Liver (tissue), 9 donors: ENCODE data around the gene MDM4. TPM values are rescaled to one million over a fixed set of nuclear protein-coding genes. Genes with fewer than 3 reads are reported as not detected.

Experiments used
- DNase-seq: peaks from one replicate; pipeline ENCODE4 v3.0.0-alpha.2; 2017; ENCODE audit warnings: low spot score
- H3K27ac ChIP-seq, 2 donors: one replicate each; pipeline ENCODE4 v1.7.0; 2013; ENCODE audit warnings: inconsistent platforms in 2 of 2, low read length in 2 of 2, control low read depth in 1 of 2, low read depth in 1 of 2, mild to moderate bottlenecking in 1 of 2
- H3K27me3 ChIP-seq, 4 donors: one replicate each; pipeline versions ENCODE4 v1.6.1 to v1.7.0; 2013; ENCODE audit warnings: low read length in 3 of 4, inconsistent platforms in 1 of 4, mild to moderate bottlenecking in 1 of 4, moderate library complexity in 1 of 4; ENCODE audit not compliant: control insufficient read depth in 4 of 4, insufficient read depth in 4 of 4
- H3K36me3 ChIP-seq, 4 donors: one replicate each; pipeline versions ENCODE4 v1.6.1 to v1.7.0; 2013; ENCODE audit warnings: low read length in 3 of 4, mild to moderate bottlenecking in 3 of 4, low read depth in 1 of 4, moderate library complexity in 1 of 4; ENCODE audit not compliant: control insufficient read depth in 4 of 4, insufficient read depth in 3 of 4
- H3K4me1 ChIP-seq, 4 donors: one replicate each; pipeline versions ENCODE4 v1.6.1 to v1.7.0; 2013; ENCODE audit warnings: low read length in 3 of 4, mild to moderate bottlenecking in 3 of 4, moderate library complexity in 1 of 4; ENCODE audit not compliant: control insufficient read depth in 4 of 4, insufficient read depth in 4 of 4
- H3K4me3 ChIP-seq, 3 donors: one replicate each; pipeline versions ENCODE4 v1.6.1 to v1.7.0; 2013; ENCODE audit warnings: low read length in 3 of 3, control low read depth in 1 of 3, low read depth in 1 of 3, mild to moderate bottlenecking in 1 of 3
- H3K9ac ChIP-seq, 2 donors: one replicate each; pipeline ENCODE4 v1.7.0; 2013; ENCODE audit warnings: low read length in 2 of 2, mild to moderate bottlenecking in 2 of 2, moderate library complexity in 2 of 2, control low read depth in 1 of 2, low read depth in 1 of 2
- H3K9me3 ChIP-seq, 4 donors: one replicate each; pipeline versions ENCODE4 v1.6.1 to v1.7.0; 2013; ENCODE audit warnings: low read length in 3 of 4; ENCODE audit not compliant: control insufficient read depth in 4 of 4
- EGR1 ChIP-seq, 2 donors: IDR thresholded peaks; 2 replicates each; pipeline ENCODE4 v1.6.1; 2016 to 2018; ENCODE audit warnings: antibody characterized with exemption in 2 of 2, low read depth in 2 of 2
- FOXA1 ChIP-seq: IDR thresholded peaks from 2 replicates; pipeline ENCODE4 v1.6.1; 2016; ENCODE audit warnings: antibody characterized with exemption
- FOXA2 ChIP-seq: IDR thresholded peaks from 2 replicates; pipeline ENCODE4 v1.6.1; 2016; ENCODE audit warnings: antibody characterized with exemption
- GABPA ChIP-seq, 2 donors: IDR thresholded peaks in 1 of 2; conservative IDR thresholded peaks in 1 of 2; 2 replicates each; pipeline ENCODE4 v1.6.1; 2016; ENCODE audit warnings: antibody characterized with exemption in 2 of 2, mild to moderate bottlenecking in 1 of 2, moderate library complexity in 1 of 2
- HNF4A ChIP-seq, 2 donors: conservative IDR thresholded peaks; 2 replicates each; pipeline ENCODE4 v1.6.1; 2016; ENCODE audit warnings: antibody characterized with exemption in 2 of 2, mild to moderate bottlenecking in 2 of 2
- HNF4G ChIP-seq: IDR thresholded peaks from 2 replicates; pipeline ENCODE4 v1.6.1; 2016; ENCODE audit warnings: antibody characterized with exemption
- JUND ChIP-seq, 2 donors: IDR thresholded peaks; 2 replicates each; pipeline ENCODE4 v1.6.1; 2016; ENCODE audit warnings: antibody characterized with exemption in 2 of 2
- NR2F2 ChIP-seq: IDR thresholded peaks from 2 replicates; pipeline ENCODE4 v1.6.1; 2016; ENCODE audit warnings: antibody characterized with exemption
- RAD21 ChIP-seq, 2 donors: IDR thresholded peaks; 2 replicates each; pipeline ENCODE4 v1.6.1; 2016; ENCODE audit warnings: antibody characterized with exemption in 2 of 2, mild to moderate bottlenecking in 2 of 2
- RXRA ChIP-seq, 2 donors: IDR thresholded peaks; 2 replicates each; pipeline ENCODE4 v1.6.1; 2017 to 2018; ENCODE audit warnings: antibody characterized with exemption in 2 of 2, mild to moderate bottlenecking in 1 of 2
- SP1 ChIP-seq: IDR thresholded peaks from 2 replicates; pipeline ENCODE4 v1.6.1; 2018; ENCODE audit warnings: antibody characterized with exemption, mild to moderate bottlenecking
- TAF1 ChIP-seq: conservative IDR thresholded peaks from 2 replicates; pipeline ENCODE4 v1.6.1; 2016; ENCODE audit warnings: antibody characterized with exemption, mild to moderate bottlenecking
- YY1 ChIP-seq: IDR thresholded peaks from 2 replicates; pipeline ENCODE4 v1.6.1; 2016; ENCODE audit warnings: antibody characterized with exemption, mild to moderate bottlenecking
- WGBS: extraction: QIAGEN DNeasy Blood & Tissue Kit; methylation state at CpG from one replicate; pipeline ENCODE4 v1.1.7; 2013; 5-methylcytosine and 5-hydroxymethylcytosine counted together
- polyA plus RNA-seq, 2 donors: library from polyadenylated mRNA; stranded (reverse) in 1 of 2; unstranded in 1 of 2; fragments of 200-250 nt in 1 of 2; fragments of >200 nt in 1 of 2; fragmentation: Nextera tagmentation in 1 of 2; extraction: Ambion mirVana in 1 of 2; gene quantifications; one replicate each; pipeline versions ENCODE4 v1.2.1 to v1.2.3, GENCODE V29; 2013 to 2015
- total RNA-seq, 2 donors: library from RNA; depleted of rRNA; stranded (reverse); fragments of >200 nt; gene quantifications; one replicate each; pipeline ENCODE4 v1.2.3, GENCODE V29; 2014
- TF ChIP-seq, protein P1 (sequence below): IDR thresholded peaks from 2 replicates; pipeline ENCODE4 v1.6.1; 2016; ENCODE audit warnings: antibody characterized with exemption
- TF ChIP-seq, protein P2 (sequence below): IDR thresholded peaks from 2 replicates; pipeline ENCODE4 v1.6.1; 2016; ENCODE audit warnings: antibody characterized with exemption
- TF ChIP-seq, protein P3 (sequence below): IDR thresholded peaks from 2 replicates; pipeline ENCODE4 v1.6.1; 2016; ENCODE audit warnings: antibody characterized with exemption, mild to moderate bottlenecking
- TF ChIP-seq, protein P4 (sequence below): fragments of 150-350 bp; IDR thresholded peaks from 2 replicates; pipeline ENCODE4 v1.5.1; 2017; ENCODE audit warnings: improper control_type of control experiment, low read depth, low read length; ENCODE audit not compliant: missing input control
- TF ChIP-seq, protein P5 (sequence below): IDR thresholded peaks from 2 replicates; pipeline ENCODE4 v1.6.1; 2016; ENCODE audit warnings: antibody characterized with exemption
- donor health status: healthy.
- donor health status: healthy.
- donor health status: healthy.
- donor health status: healthy.
- donor health status: healthy.

Gene MDM4
- total and polyA plus RNA-seq, 4 donors, result 1.4 to 56.5 (median 21.6) TPM

DNA sequence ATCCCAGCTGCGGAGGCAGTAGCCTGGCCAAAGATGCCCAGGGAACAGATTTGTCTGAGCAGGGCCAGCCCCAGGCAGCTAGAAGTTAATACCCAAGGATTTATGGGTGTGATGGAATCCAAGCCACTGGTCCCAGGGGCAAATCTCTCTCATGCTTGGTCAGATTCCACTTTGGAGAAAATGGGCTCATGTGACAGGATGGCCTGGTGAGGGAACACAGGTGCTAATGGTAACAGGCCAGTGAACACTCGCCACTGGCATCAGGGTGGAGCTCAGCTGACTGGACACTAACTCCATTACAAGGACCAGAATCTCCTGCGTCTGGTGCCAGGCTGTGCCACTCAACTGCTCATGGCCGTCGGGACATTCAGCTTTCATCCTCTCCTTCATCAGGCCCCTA is 12.0 kb downstream of the MDM4 start (continued):
- no peak for TF ChIP-seq GABPA (IDR thresholded peaks at IDR 0.05 in 1 of 2, conservative IDR thresholded peaks at IDR 0.05 in 1 of 2)
- TF ChIP-seq, protein P1, sequence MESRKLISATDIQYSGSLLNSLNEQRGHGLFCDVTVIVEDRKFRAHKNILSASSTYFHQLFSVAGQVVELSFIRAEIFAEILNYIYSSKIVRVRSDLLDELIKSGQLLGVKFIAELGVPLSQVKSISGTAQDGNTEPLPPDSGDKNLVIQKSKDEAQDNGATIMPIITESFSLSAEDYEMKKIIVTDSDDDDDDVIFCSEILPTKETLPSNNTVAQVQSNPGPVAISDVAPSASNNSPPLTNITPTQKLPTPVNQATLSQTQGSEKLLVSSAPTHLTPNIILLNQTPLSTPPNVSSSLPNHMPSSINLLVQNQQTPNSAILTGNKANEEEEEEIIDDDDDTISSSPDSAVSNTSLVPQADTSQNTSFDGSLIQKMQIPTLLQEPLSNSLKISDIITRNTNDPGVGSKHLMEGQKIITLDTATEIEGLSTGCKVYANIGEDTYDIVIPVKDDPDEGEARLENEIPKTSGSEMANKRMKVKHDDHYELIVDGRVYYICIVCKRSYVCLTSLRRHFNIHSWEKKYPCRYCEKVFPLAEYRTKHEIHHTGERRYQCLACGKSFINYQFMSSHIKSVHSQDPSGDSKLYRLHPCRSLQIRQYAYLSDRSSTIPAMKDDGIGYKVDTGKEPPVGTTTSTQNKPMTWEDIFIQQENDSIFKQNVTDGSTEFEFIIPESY, result no peak
- no peak for TF ChIP-seq JUND (IDR thresholded peaks at IDR 0.05)

DNA sequence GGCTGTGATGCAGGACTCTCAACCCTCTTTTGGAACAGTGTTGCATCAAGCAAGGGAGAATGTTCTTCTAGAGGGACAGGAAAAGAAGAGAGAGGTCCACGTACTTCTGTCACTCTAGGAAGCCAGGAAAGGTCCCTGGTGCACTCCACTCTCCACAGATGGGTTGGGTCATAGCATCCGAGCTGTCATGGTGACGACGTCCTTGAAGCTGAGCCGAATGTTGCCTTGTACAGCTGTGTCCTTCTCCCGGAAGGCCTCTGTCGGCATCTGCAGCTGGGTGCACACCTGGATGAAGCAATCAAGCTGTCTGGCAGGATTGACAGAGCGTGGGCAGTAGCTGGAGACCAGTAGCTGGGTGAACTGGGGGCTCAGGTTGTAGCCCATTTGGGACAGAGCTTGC is 12.5 kb downstream of the MDM4 start:
- peaks cover 19 to 71% (median 55%) of the 10 kb centered on the region in 4 donors for H3K36me3 ChIP-seq
- H3K4me3 ChIP-seq, result no peak overlapping the region

More for the DNA sequence above, 12.5 kb downstream of the MDM4 start:
- TF ChIP-seq HNF4G (no peak), HNF4A (conservative IDR thresholded peaks at IDR 0.05) (no peak), NR2F2 (no peak), TAF1 (no peak), FOXA2 (no peak), GABPA (IDR thresholded peaks at IDR 0.05 in 1 of 2, conservative IDR thresholded peaks at IDR 0.05 in 1 of 2) (no peak), YY1 (no peak), EGR1 (IDR thresholded peaks at IDR 0.05; ENCODE audit: low read depth in 2 of 2) (no peak), SP1 (no peak), JUND (IDR thresholded peaks at IDR 0.05) (no peak), RAD21 (IDR thresholded peaks at IDR 0.05) (no peak), FOXA1 (no peak), RXRA (IDR thresholded peaks at IDR 0.05) (no peak)
- TF ChIP-seq, protein P1, result no peak
- TF ChIP-seq, protein P2, sequence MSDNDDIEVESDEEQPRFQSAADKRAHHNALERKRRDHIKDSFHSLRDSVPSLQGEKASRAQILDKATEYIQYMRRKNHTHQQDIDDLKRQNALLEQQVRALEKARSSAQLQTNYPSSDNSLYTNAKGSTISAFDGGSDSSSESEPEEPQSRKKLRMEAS, result no peak
- TF ChIP-seq, protein P3, sequence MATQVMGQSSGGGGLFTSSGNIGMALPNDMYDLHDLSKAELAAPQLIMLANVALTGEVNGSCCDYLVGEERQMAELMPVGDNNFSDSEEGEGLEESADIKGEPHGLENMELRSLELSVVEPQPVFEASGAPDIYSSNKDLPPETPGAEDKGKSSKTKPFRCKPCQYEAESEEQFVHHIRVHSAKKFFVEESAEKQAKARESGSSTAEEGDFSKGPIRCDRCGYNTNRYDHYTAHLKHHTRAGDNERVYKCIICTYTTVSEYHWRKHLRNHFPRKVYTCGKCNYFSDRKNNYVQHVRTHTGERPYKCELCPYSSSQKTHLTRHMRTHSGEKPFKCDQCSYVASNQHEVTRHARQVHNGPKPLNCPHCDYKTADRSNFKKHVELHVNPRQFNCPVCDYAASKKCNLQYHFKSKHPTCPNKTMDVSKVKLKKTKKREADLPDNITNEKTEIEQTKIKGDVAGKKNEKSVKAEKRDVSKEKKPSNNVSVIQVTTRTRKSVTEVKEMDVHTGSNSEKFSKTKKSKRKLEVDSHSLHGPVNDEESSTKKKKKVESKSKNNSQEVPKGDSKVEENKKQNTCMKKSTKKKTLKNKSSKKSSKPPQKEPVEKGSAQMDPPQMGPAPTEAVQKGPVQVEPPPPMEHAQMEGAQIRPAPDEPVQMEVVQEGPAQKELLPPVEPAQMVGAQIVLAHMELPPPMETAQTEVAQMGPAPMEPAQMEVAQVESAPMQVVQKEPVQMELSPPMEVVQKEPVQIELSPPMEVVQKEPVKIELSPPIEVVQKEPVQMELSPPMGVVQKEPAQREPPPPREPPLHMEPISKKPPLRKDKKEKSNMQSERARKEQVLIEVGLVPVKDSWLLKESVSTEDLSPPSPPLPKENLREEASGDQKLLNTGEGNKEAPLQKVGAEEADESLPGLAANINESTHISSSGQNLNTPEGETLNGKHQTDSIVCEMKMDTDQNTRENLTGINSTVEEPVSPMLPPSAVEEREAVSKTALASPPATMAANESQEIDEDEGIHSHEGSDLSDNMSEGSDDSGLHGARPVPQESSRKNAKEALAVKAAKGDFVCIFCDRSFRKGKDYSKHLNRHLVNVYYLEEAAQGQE, result no peak
- TF ChIP-seq, protein P4, sequence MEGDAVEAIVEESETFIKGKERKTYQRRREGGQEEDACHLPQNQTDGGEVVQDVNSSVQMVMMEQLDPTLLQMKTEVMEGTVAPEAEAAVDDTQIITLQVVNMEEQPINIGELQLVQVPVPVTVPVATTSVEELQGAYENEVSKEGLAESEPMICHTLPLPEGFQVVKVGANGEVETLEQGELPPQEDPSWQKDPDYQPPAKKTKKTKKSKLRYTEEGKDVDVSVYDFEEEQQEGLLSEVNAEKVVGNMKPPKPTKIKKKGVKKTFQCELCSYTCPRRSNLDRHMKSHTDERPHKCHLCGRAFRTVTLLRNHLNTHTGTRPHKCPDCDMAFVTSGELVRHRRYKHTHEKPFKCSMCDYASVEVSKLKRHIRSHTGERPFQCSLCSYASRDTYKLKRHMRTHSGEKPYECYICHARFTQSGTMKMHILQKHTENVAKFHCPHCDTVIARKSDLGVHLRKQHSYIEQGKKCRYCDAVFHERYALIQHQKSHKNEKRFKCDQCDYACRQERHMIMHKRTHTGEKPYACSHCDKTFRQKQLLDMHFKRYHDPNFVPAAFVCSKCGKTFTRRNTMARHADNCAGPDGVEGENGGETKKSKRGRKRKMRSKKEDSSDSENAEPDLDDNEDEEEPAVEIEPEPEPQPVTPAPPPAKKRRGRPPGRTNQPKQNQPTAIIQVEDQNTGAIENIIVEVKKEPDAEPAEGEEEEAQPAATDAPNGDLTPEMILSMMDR, result no peak
- TF ChIP-seq, protein P5, sequence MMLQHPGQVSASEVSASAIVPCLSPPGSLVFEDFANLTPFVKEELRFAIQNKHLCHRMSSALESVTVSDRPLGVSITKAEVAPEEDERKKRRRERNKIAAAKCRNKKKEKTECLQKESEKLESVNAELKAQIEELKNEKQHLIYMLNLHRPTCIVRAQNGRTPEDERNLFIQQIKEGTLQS, result no peak
- Histone ChIP-seq H3K9me3 (no peaks in the 10 kb centered on the region), H3K27ac (no peak overlapping the region), H3K27me3 (no peaks in the 10 kb centered on the region), H3K4me1 (no peaks in the 10 kb centered on the region), H3K9ac (no peak overlapping the region)
- WGBS, result 93% methylated on average over 8 of the region's 8 CpGs
- DNase-seq, result no peak
